NCI-H128 (cell line): ENCODE data around the gene PAQR8.

ENCODE experiments used
- DNase-seq: peaks from one replicate; lab custom pipeline; 2025; ENCODE audit not compliant: unreplicated experiment; lab: John Stamatoyannopoulos, UW

PAQR8 gene, protein sequence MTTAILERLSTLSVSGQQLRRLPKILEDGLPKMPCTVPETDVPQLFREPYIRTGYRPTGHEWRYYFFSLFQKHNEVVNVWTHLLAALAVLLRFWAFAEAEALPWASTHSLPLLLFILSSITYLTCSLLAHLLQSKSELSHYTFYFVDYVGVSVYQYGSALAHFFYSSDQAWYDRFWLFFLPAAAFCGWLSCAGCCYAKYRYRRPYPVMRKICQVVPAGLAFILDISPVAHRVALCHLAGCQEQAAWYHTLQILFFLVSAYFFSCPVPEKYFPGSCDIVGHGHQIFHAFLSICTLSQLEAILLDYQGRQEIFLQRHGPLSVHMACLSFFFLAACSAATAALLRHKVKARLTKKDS

DNA sequence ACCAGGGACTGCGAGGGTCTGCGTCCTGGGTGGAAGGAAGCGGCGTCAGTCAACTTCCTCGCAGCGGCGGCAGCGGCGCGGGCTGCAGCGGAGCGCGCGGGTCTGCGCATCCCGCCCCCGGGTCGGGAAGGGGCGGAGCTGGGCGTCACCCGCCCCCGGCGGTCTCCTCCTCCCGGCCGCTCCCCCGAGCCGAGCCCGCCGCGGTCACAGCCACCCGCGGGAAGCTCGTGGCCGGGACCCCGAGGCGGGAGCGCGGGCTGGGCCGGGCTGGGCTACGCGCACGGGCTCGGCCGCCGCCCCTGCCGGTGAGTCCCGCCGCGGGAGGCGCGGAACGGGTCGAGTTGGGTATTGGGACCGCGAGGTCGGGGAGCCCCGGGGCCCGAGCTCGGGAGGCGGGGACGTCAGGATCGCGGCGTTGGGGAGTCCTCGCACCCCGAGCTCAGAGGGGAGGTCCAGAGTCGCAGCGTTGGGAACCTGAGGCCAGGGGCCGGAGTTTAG lies at the start of gene PAQR8:
Gene PAQR8 (plus strand): TSS at position 207 of the 498 bp plus-strand sequence. CDS start 41,063 bp downstream, outside the sequence.
- DNase-seq = peak; percentile 46

- DNase-seq = no peak
Observed at GRCh38 chr6:52312461-52312860, 49.5 kb upstream of the PAQR8 start.

DNA sequence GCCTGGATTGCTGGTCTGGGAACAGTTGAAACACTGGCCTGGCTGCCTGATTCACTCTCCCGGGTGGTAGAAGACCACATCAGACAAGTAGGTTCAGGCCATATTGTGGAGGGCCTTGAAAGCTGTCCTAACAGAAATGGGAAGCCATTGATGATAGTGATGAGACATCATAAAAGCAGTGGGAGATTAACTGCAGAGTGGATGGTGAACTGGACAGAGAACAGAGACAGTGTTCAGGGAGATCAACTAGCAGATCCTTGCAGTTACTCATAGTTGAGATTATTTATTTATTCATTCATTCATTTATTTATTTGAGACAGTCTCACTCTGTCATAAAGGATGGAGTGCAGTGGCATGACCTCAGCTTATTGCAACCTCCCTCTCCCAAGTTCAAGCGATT lies 47.2 kb upstream of the PAQR8 start:
- DNase-seq = no peak

GRCh38 chr6:52317211-52317610 lies 44.7 kb upstream of the PAQR8 start:
- no peak for DNase-seq

DNA sequence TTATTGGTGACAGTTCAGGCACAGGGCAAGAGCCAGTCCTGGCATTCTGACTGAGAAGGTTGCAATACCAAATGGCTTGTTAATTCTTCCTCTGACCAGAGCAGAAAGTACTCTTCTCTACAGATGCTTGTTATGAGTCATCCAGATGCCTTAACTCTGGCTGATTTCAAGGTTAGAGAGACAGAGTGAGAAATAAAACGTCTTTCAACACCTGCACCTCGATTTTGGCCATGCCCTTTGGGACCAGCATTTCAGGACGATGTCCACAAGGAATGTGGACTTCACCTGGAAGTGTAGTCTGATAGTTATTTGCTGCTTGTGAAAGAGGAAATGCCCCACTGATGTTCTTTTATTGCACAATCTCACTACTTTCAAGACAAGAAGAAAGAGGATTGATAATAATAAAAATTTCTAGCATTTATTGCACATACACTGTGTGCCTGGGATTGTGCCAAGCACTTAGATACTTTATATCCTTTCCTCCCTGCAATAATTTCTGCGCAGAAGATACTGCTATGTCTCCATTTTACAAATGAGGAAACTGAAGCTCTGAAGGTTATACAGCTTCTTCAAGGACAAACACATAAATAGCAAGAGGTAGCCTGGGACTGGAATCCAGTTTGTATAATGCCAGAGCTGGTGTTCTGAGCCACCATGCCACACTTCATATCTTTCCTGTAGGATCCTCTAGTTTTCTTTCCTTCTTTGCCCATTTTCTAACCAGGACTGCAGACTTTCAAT lies 43.9 kb upstream of the PAQR8 start:
- no peak for DNase-seq

GRCh38 chr6:52324189-52324588 lies 37.8 kb upstream of the PAQR8 start:
- no peak for DNase-seq

DNA sequence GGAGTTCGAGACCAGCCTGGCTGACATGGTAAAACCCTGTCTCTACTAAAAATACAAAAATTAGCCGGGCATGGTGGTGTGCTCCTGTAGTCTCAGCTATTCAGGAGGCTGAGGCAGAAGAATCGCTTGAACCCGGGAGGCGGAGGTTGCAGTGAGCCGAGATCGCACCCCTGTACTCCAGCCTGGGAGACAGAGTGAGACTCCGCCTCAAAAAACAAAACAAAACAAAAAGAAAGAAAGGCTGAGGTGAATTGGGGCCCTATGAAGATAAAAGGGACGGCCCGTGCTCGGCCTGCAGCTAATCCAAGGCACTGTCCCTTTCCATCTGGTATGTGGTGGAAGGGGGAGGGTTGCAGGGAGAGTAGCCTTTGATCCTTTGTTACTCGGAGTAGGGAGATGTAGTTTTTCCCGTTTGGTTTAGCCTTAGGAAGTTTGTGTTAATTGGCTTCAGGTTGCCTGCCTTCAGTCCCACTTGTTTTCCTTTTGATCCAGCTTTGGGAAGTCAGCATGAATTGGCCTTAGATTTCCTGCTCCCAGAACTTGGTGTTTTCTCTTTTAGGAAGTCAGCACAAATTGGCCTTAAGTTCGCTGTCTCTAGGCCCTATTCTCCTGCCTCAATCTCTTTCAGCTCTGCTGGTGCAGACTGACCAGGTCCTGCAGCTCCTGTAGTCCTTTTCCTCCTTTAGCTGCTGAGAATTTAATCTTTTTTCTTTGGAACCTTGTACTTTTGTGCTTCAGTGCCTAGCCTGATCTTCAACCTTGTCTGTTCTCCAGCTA lies 36.1 kb upstream of the PAQR8 start:
- no peak for DNase-seq

GRCh38 chr6:52326540-52327364 lies 35.2 kb upstream of the PAQR8 start:
- no peak for DNase-seq

- DNase-seq = no peak
Observed at GRCh38 chr6:52328303-52328662, 33.7 kb upstream of the PAQR8 start.

GRCh38 chr6:52328729-52329128 lies 33.2 kb upstream of the PAQR8 start:
- no peak for DNase-seq

DNA sequence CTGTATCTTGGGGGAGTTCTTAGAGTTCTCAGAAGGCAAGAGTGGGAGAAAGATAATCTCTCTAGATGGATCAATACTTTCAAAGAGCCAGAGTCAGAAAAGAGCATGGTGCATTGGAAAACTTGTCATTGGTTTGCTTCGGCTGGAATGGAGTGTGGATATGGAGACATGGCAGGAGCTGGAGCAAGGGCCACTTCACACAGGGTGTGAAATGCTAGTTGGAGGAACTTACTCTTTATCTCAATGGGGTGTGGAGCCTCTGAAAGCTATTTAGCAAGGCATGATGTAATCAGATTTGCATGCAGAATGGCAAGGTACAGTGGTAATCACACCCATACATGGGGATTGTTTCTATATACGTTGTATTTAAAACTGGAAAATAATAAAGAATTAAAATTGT lies 31.5 kb upstream of the PAQR8 start:
- DNase-seq = no peak

DNA sequence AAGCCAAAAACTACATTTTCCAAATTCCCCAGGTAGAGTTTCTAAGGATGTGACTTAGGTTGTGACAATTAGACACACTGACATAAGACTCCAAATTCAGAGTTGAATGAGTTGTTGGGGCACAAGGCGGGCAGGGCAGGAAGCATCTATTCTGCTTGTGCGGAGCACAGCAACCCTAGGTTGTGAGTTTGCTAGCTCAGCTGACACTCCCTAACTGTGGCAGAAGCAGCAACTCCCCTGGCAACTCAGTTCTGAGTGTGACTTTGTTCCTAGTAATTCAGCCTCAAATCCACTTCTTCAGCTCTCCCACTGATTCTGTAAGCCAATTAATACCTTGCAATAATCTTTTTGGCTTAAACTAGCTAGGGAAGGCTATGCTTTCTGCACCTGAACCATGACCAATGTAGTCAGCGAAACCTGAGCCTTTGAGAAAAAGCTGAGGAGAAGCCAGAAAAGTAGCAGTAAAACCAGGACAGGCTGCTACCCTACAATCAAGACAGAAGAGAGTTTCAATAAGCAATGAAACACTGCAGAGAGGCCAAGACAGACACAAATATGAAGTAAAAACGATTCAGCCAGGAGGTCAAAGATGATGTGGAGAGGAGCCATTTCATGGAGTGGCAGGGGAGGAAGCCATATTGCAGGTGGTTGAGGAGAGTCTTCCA lies 30.0 kb upstream of the PAQR8 start:
- DNase-seq = no peak

DNA sequence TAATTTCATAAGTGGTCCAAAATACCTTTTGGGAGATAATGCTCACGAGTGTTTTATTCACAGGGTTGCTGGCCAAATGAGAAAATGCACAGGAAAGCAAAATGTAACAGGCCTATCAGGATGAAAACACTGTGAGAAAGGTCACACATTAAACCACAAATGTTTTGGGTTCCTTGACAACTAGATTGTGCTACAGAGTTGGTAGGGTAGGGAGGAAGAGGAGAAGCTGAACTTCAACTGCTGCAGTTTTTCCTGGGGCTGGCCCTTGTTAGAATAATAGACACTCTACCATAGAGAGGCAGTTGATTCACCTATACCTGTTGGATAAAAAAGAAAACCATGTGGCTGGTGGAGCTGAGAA lies 28.1 kb upstream of the PAQR8 start:
- no peak for DNase-seq

DNA sequence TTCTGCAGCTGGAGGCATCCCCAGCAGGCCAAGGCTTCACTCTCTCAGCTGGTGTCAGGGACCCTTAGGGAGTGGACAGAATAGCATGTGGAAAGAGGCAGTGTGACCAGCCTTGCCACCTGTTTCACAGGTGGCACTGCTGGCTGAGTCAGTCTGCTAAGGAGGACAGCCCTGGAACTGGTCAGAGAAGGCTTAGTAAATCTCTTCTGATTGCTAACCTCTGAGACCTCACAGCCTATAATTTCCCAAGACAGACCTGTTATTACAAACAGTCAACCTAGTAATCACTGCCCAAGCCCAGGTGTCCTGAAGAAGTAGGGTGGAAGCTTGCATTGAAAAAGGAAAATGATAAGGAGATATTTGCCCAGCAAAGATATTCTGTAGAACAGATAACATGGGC lies 26.4 kb upstream of the PAQR8 start:
- DNase-seq = no peak

- DNase-seq = no peak
Observed at GRCh38 chr6:52336919-52337561, 24.9 kb upstream of the PAQR8 start.

GRCh38 chr6:52337633-52338290 lies 24.2 kb upstream of the PAQR8 start:
- no peak for DNase-seq

DNA sequence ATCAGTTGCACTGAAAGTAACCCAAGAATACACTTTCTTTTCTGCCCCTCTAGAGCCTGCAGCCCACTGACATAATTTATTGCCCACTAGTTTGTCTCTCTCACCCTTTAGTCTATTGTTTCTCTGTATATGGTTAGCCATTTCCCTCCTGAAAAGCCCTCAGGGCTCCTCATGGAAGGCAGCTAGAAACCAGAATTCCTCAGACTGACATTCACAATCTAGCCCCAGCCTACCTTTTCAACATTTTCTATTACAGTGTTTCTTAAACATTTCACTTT lies 21.4 kb upstream of the PAQR8 start:
- no peak for DNase-seq

- DNase-seq = no peak
Observed at GRCh38 chr6:52341561-52342260, 20.2 kb upstream of the PAQR8 start.

- no peak for DNase-seq
Observed at GRCh38 chr6:52345311-52345710, 16.6 kb upstream of the PAQR8 start.
